Dendritic cell treated with granulocyte-macrophage colony-stimulating factor and Interleukin-4, amounts not matched to agents 40 ng/mL and 50 ng/mL, for 4 days (primary cell): Measurements from ENCODE around the gene MZT1.
"Not testable (repeated sequence)": the region's sequence is repeated elsewhere in the genome, so short reads cannot be mapped to it uniquely, and the experiment has no call there.

Experiments
- H3K27ac Mint-ChIP-seq: one replicate; pipeline ENCODE4 v1.8.0; 2022; ENCODE audit warnings: mild to moderate bottlenecking, mixed read lengths
- H3K27me3 Mint-ChIP-seq: one replicate; pipeline ENCODE4 v1.8.0; 2022; ENCODE audit warnings: mild to moderate bottlenecking, mixed read lengths
- H3K36me3 Mint-ChIP-seq: one replicate; pipeline ENCODE4 v1.8.0; 2022; ENCODE audit warnings: low read depth, mixed read lengths
- H3K4me1 Mint-ChIP-seq: one replicate; pipeline ENCODE4 v1.8.0; 2022; ENCODE audit warnings: low read depth, mixed read lengths
- H3K4me3 Mint-ChIP-seq: one replicate; pipeline ENCODE4 v1.8.0; 2022; ENCODE audit warnings: mild to moderate bottlenecking, moderate library complexity, mixed read lengths
- H3K9me3 Mint-ChIP-seq: one replicate; pipeline ENCODE4 v1.8.0; 2022; ENCODE audit warnings: mixed read lengths
- intact Hi-C: fragments of 100-400 bp; cut with micrococcal nuclease; formaldehyde crosslinking; loops from one replicate; pipeline ENCODE4 v1.15.0; 2022

The MZT1 gene

GRCh38 chr13:72727417-72728289, at the start of gene MZT1, which contains the start of gene BORA:
Gene MZT1 (minus strand): TSS chr13:72727629. CDS start chr13:72727602, 27 bp downstream.
Gene BORA (plus strand): TSS chr13:72727923. CDS start chr13:72728941, 1,018 bp downstream.
- Mint-ChIP-seq H3K4me1 (peaks cover 38% of the 10 kb centered on the region), H3K27ac (peak within 1 kb of the TSS; percentile 92), H3K9me3 (no peaks in the 10 kb centered on the region), H3K4me3 (peak within 1 kb of the TSS; percentile 95), H3K36me3 (peaks cover 45% of the 10 kb centered on the region), H3K27me3 (no peaks in the 10 kb centered on the region)
- intact Hi-C loops = loop anchor here (1.0 to 10.0 kb wide), 3 partner anchors 54 to 1433 kb away; partner anchors contain the start of genes DIS3 and KLF5

- Mint-ChIP-seq H3K27me3 (no peaks in the 10 kb centered on the region), H3K36me3 (peaks cover 87% of the 10 kb centered on the region), H3K4me3 (no peak overlapping the region), H3K27ac (no peak overlapping the region), H3K9me3 (no peaks in the 10 kb centered on the region), H3K4me1 (peaks cover 7% of the 10 kb centered on the region)
- intact Hi-C loops = no loop called here
Measured at GRCh38 chr13:72774019-72774418, 46.6 kb upstream of the MZT1 start.

DNA sequence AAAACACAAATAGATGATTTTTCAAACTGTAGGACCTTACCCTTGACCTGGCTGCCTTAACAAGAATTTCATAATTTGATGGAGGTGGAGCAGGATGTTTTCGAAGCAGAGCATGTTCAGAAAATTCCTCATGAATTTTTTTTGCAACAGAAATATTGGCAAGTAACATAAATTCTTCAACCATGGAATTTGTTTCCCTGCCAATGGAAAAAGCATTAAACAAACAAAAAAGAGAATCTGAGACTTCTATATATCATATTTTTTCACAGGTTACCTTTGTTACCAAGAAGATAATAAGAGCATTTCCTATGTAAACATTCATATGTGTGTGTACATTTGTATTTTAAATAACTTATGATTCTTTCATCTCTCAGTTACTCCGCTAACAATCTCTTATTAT, 36.0 kb upstream of the MZT1 start:
- Mint-ChIP-seq H3K36me3 (peaks cover 89% of the 10 kb centered on the region), H3K9me3 (no peaks in the 10 kb centered on the region), H3K27me3 (no peaks in the 10 kb centered on the region), H3K4me3 (no peak overlapping the region), H3K27ac (no peak overlapping the region), H3K4me1 (no peaks in the 10 kb centered on the region)
- intact Hi-C loops = no loop called here

- Mint-ChIP-seq H3K4me1 (no peaks in the 10 kb centered on the region), H3K36me3 (peaks cover 80% of the 10 kb centered on the region), H3K4me3 (no peak overlapping the region), H3K27ac (no peak overlapping the region), H3K27me3 (no peaks in the 10 kb centered on the region), H3K9me3 (no peaks in the 10 kb centered on the region)
- intact Hi-C loops = no loop called here
Measured at GRCh38 chr13:72760189-72760588, 32.8 kb upstream of the MZT1 start.

DNA sequence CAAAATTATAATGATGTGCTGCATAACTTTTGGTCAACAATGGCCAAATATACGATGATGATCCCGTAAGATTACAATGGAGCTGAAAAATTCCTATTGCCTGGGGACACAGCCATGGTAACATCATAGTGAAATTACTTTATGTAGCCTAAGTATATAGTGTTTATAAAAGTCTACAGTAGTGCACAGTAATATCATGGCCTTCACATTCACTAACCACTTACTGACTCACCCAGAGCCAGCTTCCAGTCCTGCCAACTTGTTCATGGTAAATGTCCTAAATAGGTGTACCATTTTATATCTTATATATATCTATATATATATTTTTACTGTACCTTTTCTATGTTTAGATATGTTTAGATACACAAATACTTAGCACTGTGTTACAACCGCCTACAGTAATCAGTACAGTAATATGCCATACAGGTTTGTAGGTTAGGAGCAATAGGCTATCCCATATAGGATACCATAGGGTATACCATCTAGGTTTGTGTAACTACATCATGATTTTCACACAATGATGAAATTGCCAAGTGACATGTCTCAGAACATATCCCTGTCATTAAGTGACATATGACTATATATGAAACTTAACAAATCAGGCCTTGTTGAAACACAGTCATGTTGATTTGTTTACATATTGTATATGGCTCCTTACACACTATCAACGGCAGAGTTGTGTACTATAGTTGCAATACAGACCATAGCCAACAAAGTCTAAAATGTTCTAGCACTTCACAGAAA, 30.5 kb upstream of the MZT1 start:
- Mint-ChIP-seq H3K9me3 (no peaks in the 10 kb centered on the region), H3K36me3 (peaks cover 85% of the 10 kb centered on the region), H3K4me1 (no peaks in the 10 kb centered on the region), H3K27me3 (no peaks in the 10 kb centered on the region), H3K4me3 (no peak overlapping the region), H3K27ac (no peak overlapping the region)
- intact Hi-C loops = no loop called here

DNA sequence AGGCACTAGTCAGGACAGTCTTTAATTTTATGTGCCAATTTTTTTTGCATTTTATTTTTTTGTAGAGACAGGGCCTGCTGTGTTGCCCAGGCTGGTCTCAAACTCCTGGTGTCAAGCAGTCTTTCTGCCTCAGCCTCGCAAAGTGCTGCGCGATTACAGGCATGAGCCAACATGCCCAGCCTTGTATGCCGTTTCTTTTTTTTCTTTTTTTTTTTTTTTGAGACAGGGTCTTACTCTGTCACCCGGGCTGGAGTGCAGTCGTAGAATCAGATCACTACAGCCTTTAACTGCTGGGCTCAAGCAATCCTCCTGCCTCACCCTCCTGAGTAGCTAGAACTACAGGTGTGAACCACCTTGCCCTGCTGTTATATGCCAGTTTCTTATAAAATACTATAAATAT, 26.7 kb upstream of the MZT1 start:
- intact Hi-C loops = no loop called here
- H3K27me3 Mint-ChIP-seq = no peaks in the 10 kb centered on the region
- H3K9me3 Mint-ChIP-seq = peaks cover 7% of the 10 kb centered on the region
- no peak overlapping the region for H3K4me3 Mint-ChIP-seq
- no peak overlapping the region for H3K27ac Mint-ChIP-seq
- no peaks in the 10 kb centered on the region for H3K4me1 Mint-ChIP-seq
- peaks cover 84% of the 10 kb centered on the region for H3K36me3 Mint-ChIP-seq

DNA sequence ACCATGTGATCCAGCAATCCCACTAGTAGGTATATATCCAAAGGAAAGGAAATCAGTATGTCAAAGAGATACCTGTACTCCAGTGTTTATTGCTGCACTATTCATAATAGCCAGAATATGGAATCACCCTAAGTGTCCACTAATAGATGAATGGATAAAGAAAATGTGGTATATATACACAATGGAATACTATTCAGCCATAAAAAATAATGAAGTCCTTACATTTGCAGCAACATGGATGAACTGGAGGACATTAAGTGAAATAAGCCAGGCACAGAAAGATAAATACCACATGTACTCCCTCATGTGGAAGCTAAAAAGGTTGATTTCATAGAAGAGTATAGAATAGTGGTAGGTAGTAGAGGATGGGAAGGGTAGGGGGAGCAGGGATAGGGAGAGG, 23.8 kb upstream of the MZT1 start:
- no peak overlapping the region for H3K4me3 Mint-ChIP-seq
- H3K9me3 Mint-ChIP-seq = peaks cover 7% of the 10 kb centered on the region
- peaks cover 89% of the 10 kb centered on the region for H3K36me3 Mint-ChIP-seq

DNA sequence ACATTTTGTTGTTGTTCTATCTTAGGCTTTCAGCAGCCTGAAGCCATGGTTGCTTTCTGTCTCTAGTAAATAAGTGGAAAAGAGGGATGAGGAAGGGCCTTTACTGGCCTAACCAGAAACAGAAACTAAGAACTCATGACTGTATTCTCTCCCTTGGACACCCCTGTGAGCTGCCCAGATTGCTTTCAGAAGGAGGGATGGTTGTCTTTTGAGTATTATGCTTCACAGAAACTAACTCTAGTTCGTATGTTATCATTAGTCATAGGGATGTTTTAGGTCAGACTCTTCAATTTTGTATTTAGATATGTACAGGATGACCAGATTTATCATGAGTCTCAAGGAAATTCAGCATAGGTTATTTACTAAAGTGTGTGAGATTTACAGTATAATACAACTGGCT, 17.8 kb upstream of the MZT1 start:
- H3K36me3 Mint-ChIP-seq = peaks cover 70% of the 10 kb centered on the region
- no peak overlapping the region for H3K27ac Mint-ChIP-seq
- H3K4me1 Mint-ChIP-seq = peaks cover 5% of the 10 kb centered on the region
- intact Hi-C loops = no loop called here
- H3K9me3 Mint-ChIP-seq = no peaks in the 10 kb centered on the region
- H3K27me3 Mint-ChIP-seq = no peaks in the 10 kb centered on the region
- H3K4me3 Mint-ChIP-seq = no peak overlapping the region

More for the DNA sequence above, 23.8 kb upstream of the MZT1 start:
- Mint-ChIP-seq H3K27me3 (no peaks in the 10 kb centered on the region), H3K27ac (no peak overlapping the region), H3K4me1 (peaks cover 5% of the 10 kb centered on the region)
- intact Hi-C loops = no loop called here

- H3K9me3 Mint-ChIP-seq = no peaks in the 10 kb centered on the region
- H3K36me3 Mint-ChIP-seq = peaks cover 51% of the 10 kb centered on the region
- no peaks in the 10 kb centered on the region for H3K4me1 Mint-ChIP-seq
- H3K27ac Mint-ChIP-seq = no peak overlapping the region
- H3K4me3 Mint-ChIP-seq = no peak overlapping the region
- intact Hi-C loops = no loop called here
- H3K27me3 Mint-ChIP-seq = no peaks in the 10 kb centered on the region
Measured at GRCh38 chr13:72740015-72740414, 12.6 kb upstream of the MZT1 start.

DNA sequence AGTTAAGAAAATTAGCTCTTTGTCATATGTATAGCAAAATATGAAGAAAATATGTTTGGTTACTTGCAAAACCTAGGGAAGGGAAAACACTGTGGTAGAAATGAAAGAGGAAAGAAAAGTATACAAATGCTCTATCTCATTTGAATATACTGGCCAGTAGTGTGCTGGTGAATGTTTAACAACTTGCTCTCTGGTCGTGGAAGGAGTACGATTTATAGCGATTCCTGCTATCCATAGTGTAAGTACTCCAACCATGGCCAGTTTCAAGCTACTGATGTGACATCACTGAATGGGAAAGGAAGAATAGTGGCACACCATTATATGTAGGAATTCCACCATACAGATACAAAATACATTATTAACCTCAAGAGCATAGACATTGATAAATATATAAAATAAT, 9.6 kb upstream of the MZT1 start:
- Mint-ChIP-seq H3K27me3 (no peaks in the 10 kb centered on the region), H3K27ac (no peak overlapping the region), H3K36me3 (peaks cover 43% of the 10 kb centered on the region), H3K4me3 (no peak overlapping the region), H3K9me3 (no peaks in the 10 kb centered on the region), H3K4me1 (no peaks in the 10 kb centered on the region)
- intact Hi-C loops = no loop called here

GRCh38 chr13:72728290-72728605, 819 bp upstream of the MZT1 start:
- Mint-ChIP-seq H3K27ac (peak overlapping the region; percentile 92), H3K27me3 (no peaks in the 10 kb centered on the region), H3K36me3 (peaks cover 45% of the 10 kb centered on the region), H3K4me1 (peaks cover 32% of the 10 kb centered on the region), H3K4me3 (peak overlapping the region; percentile 95), H3K9me3 (no peaks in the 10 kb centered on the region)
- intact Hi-C loops = loop anchor here (10.0 kb wide), 2 partner anchors 327 to 1433 kb away; partner anchors contain the start of gene KLF5

DNA sequence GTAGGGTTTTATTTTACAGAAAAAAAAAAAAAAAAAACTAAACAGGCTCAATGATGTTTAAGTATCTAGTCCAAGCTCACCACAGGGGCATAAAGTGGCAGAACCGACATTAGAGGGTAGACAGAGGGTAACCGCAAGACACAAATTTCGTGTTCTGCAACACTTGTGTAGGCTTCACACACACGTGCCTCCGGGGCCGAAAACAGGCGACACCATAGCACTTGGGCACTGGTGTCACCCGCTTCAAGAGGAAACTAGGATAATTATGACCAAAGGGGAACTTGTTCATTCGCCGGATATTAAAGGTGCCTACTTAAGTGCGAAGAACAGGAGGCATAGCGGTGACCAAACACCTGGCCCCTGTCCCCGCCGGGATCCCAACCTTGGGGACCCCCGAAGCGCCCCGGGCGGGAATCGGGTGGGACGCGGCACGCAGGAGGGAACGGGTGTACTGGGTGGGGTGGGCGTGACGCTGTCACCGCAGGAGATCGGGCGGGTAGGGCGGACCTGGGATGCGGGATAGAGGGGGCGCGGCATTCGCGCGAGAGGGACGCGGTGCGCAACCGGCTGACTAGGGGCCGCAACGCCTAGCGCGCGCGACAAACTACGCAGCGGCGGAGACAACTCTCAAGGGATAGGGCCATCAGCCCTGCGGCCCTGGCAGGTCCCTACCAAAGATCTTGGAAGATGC, 558 bp downstream of the MZT1 start:
- H3K4me1 Mint-ChIP-seq = peaks cover 38% of the 10 kb centered on the region
- peak overlapping the region; percentile 95 for H3K4me3 Mint-ChIP-seq
- no peaks in the 10 kb centered on the region for H3K9me3 Mint-ChIP-seq
- H3K27ac Mint-ChIP-seq = peak overlapping the region; percentile 92
- peaks cover 52% of the 10 kb centered on the region for H3K36me3 Mint-ChIP-seq
- no peaks in the 10 kb centered on the region for H3K27me3 Mint-ChIP-seq
- intact Hi-C loops = loop anchor here (1.0 to 10.0 kb wide), 3 partner anchors 54 to 1432 kb away; partner anchors contain the start of genes DIS3 and KLF5

- intact Hi-C loops = loop anchor here (10.0 kb wide), 2 partner anchors 329 to 1431 kb away; partner anchors contain the start of gene KLF5
- peak overlapping the region; percentile 95 for H3K4me3 Mint-ChIP-seq
- H3K36me3 Mint-ChIP-seq = peaks cover 52% of the 10 kb centered on the region
- H3K27ac Mint-ChIP-seq, H3K27me3 Mint-ChIP-seq, H3K9me3 Mint-ChIP-seq: not testable (repeated sequence)
- H3K4me1 Mint-ChIP-seq = peaks cover 38% of the 10 kb centered on the region
Measured at GRCh38 chr13:72726185-72726584, 1.2 kb downstream of the MZT1 start.

GRCh38 chr13:72716776-72717175, 10.7 kb downstream of the MZT1 start:
- intact Hi-C loops = no loop called here
- Mint-ChIP-seq H3K4me1 (no peaks in the 10 kb centered on the region), H3K27me3 (no peaks in the 10 kb centered on the region), H3K36me3 (peaks cover 77% of the 10 kb centered on the region), H3K4me3 (no peak overlapping the region), H3K27ac (no peak overlapping the region), H3K9me3 (no peaks in the 10 kb centered on the region)
